HepG2 (cell line): Measurements from ENCODE around the gene VPREB3. TPM values are rescaled to one million over a fixed set of nuclear protein-coding genes. Genes with fewer than 3 reads are reported as not detected.

Source experiments
- CTCF ChIP-seq: sonication (generic); formaldehyde crosslinking; IDR thresholded peaks from 2 replicates; pipeline ENCODE4 v1.5.0; 2020; ENCODE audit warnings: mild to moderate bottlenecking, missing genetic modification reagents, moderate library complexity
- HOXA3 ChIP-seq: sonication (generic); formaldehyde crosslinking; IDR thresholded peaks from 2 replicates; pipeline ENCODE4 v1.5.0; 2020; ENCODE audit warnings: missing genetic modification reagents
- NFYC ChIP-seq: IDR thresholded peaks from 2 replicates; pipeline ENCODE4 v1.6.1; 2016; ENCODE audit warnings: missing genetic modification reagents, missing compliant biosample characterization
- SOX6 ChIP-seq, 2 experiments: fragments of 450-650 bp in 1 of 2; sonication (generic) in 1 of 2; formaldehyde crosslinking in 1 of 2; IDR thresholded peaks; 2 replicates each; pipeline versions ENCODE4 v1.4.0 to v1.6.1; 2017 to 2020; ENCODE audit warnings: antibody characterized with exemption in 1 of 2, mild to moderate bottlenecking in 1 of 2, missing genetic modification reagents in 1 of 2
- ZBED4 ChIP-seq: sonication (generic); formaldehyde crosslinking; IDR thresholded peaks from 2 replicates; pipeline ENCODE4 v1.4.0; 2020; ENCODE audit warnings: missing genetic modification reagents, borderline replicate concordance
- polyA plus RNA-seq, 8 experiments: library from polyadenylated mRNA; depleted of rRNA in 3 of 8; stranded (reverse) in 7 of 8; unstranded in 1 of 8; fragments of >200 nt; fragmentation: Illumina TruSeq in 4 of 8; extraction: Trizol in 4 of 8; gene quantifications; 2 replicates each; pipeline versions ENCODE4 v1.2.1 to v1.2.3, GENCODE V29; 2011 to 2016; ENCODE audit warnings: low read depth in 4 of 8, missing spikeins in 1 of 8, mixed read lengths in 1 of 8; ENCODE audit not compliant: insufficient read depth in 1 of 8
- total RNA-seq, 5 experiments: library from RNA; depleted of rRNA; stranded (reverse); fragments of >200 nt; fragmentation: Illumina TruSeq; extraction: Trizol; gene quantifications; 2 replicates each; pipeline ENCODE4 v1.2.3, GENCODE V29; 2016; ENCODE audit warnings: low read depth in 1 of 5
- TF ChIP-seq, protein P1 (sequence below): sonication (generic); formaldehyde crosslinking; IDR thresholded peaks from 2 replicates; pipeline ENCODE4 v1.8.0; 2022; ENCODE audit warnings: missing genetic modification reagents, low read depth, mild to moderate bottlenecking, borderline replicate concordance
- TF ChIP-seq, protein P2 (sequence below): IDR thresholded peaks from 2 replicates; pipeline ENCODE4 v1.6.1; 2016; ENCODE audit warnings: low read depth
- TF ChIP-seq, protein P3 (sequence below): sonication (generic); formaldehyde crosslinking; IDR thresholded peaks from 2 replicates; pipeline ENCODE4 v1.4.0; 2020; ENCODE audit warnings: missing genetic modification reagents

VPREB3 gene
- total and polyA plus RNA-seq, 2 of the 13 experiments (the other 11 are each of a cell fraction or from before 2014, with no cell fraction given), result 0.22 TPM; not detected in 1

DNA sequence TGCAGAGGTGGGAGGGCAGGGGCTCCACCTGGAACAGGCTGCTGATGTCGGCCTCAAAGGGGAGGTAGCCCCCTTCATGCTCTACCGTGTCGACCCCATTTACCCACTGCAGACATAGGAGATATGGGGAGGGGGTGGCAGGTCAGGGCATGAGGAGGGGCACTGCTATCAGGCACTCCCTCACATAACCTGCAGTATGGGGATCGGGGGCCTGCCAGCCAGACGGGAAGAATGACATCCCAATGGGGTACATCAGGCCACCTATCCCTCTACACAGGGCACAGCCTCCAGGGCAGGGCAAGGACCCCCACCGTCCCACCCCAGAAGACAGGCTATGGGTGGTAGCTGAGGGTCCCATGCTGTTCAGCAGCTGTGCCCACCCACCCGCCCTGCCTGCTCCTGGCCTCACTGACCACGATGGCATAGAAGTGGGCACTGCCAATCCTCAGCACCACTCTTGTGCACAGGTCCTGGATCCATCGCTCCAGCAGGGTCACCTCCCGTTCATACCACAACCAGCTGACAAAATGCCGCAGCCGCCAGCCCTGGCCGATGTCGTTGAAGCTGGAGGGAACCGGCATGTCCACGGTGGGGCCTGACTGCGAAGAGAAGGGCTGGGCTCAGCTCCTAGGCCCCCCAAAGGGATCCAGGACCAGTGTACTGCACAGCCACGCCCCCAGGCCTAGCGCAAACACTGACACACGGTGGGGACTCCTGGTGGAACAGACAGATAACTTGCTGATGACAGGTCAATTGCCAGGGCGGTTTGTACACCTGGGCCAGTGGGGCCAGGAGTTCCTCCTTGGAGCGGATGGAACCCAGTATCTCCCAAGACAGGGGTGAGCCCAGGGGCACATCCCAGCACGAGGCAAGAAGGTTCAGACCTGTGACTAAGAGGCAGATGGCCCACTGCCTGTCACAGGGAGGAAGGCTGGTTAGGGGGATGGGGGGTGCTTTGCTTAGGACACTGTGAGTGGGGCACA, 39.3 kb downstream of the VPREB3 start (continued):
- TF ChIP-seq CTCF (CRISPR knock-in tag) (peak; percentile 33), HOXA3 (no peak), ZBED4 (CRISPR knock-in tag) (no peak), NFYC (CRISPR knock-in tag) (no peak), SOX6 (IDR thresholded peaks at IDR 0.05) (no peak), SOX6 (CRISPR knock-in tag; IDR thresholded peaks at IDR 0.05) (no peak)
- TF ChIP-seq, protein P1, sequence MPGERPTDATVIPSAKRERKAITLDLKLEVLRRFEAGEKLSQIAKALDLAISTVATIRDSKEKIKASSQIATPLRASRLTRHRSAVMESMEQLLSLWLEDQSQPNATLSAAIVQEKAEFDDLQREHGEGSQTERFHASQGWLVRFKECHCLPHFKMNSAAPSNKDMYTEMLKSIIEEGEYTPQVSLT (CRISPR knock-in tag), result no peak
- TF ChIP-seq, protein P2, sequence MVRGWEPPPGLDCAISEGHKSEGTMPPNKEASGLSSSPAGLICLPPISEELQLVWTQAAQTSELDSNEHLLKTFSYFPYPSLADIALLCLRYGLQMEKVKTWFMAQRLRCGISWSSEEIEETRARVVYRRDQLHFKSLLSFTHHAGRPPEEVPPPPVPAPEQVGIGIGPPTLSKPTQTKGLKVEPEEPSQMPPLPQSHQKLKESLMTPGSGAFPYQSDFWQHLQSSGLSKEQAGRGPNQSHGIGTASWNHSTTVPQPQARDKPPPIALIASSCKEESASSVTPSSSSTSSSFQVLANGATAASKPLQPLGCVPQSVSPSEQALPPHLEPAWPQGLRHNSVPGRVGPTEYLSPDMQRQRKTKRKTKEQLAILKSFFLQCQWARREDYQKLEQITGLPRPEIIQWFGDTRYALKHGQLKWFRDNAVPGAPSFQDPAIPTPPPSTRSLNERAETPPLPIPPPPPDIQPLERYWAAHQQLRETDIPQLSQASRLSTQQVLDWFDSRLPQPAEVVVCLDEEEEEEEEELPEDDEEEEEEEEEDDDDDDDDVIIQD (CRISPR knock-in tag), result no peak
- TF ChIP-seq, protein P3, sequence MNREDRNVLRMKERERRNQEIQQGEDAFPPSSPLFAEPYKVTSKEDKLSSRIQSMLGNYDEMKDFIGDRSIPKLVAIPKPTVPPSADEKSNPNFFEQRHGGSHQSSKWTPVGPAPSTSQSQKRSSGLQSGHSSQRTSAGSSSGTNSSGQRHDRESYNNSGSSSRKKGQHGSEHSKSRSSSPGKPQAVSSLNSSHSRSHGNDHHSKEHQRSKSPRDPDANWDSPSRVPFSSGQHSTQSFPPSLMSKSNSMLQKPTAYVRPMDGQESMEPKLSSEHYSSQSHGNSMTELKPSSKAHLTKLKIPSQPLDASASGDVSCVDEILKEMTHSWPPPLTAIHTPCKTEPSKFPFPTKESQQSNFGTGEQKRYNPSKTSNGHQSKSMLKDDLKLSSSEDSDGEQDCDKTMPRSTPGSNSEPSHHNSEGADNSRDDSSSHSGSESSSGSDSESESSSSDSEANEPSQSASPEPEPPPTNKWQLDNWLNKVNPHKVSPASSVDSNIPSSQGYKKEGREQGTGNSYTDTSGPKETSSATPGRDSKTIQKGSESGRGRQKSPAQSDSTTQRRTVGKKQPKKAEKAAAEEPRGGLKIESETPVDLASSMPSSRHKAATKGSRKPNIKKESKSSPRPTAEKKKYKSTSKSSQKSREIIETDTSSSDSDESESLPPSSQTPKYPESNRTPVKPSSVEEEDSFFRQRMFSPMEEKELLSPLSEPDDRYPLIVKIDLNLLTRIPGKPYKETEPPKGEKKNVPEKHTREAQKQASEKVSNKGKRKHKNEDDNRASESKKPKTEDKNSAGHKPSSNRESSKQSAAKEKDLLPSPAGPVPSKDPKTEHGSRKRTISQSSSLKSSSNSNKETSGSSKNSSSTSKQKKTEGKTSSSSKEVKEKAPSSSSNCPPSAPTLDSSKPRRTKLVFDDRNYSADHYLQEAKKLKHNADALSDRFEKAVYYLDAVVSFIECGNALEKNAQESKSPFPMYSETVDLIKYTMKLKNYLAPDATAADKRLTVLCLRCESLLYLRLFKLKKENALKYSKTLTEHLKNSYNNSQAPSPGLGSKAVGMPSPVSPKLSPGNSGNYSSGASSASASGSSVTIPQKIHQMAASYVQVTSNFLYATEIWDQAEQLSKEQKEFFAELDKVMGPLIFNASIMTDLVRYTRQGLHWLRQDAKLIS (CRISPR knock-in tag), result no peak
- TF ChIP-seq, all 625 proteins: peak for 5
